ENCODE data around the gene TSFM. TPM values are rescaled to one million over a fixed set of nuclear protein-coding genes. Genes with fewer than 3 reads are reported as not detected.

The TSFM gene
- total and polyA plus RNA-seq, 2 of the 13 experiments (the other 11 are each of a cell fraction or from before 2014, with no cell fraction given): 29.8 to 68.3 TPM

DNA sequence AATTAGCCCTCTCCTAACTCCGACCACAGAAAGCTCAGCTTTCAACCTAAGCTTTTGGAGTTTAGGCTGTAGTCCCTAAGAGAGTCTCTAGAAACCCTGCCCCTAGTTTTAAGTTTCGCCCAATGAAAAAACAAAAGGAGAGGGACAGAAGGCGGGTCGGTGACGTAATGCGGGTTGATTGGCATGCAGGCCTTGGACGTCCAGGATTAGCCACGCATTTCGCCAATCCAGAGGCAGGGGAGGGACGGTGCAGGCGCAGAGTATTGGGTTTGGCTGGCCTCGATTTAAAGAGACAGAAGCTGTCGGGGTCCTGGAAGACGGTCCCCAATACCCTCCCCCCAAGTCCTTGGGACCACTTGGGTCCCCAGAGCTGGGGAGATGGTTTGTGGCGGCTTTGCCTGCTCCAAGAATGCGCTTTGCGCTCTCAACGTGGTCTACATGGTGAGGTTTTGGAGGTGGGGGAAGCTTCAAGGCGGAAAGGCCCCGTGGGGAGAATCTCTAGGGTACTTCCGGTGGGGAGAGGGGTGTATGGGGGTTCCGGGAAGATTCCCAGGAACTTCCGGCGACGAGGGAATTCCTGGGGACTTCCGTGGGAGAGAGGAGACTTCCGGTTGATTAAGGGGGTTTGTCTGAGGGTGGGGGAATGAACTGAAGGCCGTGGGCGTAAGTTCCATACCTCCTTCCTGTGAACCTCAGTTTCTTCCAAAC, 37.7 kb upstream of the TSFM start, which contains the start of gene TSPAN31 (continued):
- TF ChIP-seq ZNF609 (CRISPR knock-in tag; IDR thresholded peaks at IDR 0.05; ENCODE audit: borderline replicate concordance) (0 out of 2 replicates have a peak, but pooled peaks have one; percentile 13), KDM5A (IDR thresholded peaks at IDR 0.05; ENCODE audit: borderline replicate concordance, low read length) (peak; percentile 62; the same call in 1 of the 2 replicates), ZNF749 (CRISPR knock-in tag; IDR thresholded peaks at IDR 0.05; ENCODE audit: borderline replicate concordance) (no peak), ZFX (CRISPR knock-in tag; IDR thresholded peaks at IDR 0.05; ENCODE audit: low read depth) (peak; percentile 77), RFX5 (IDR thresholded peaks at IDR 0.05; ENCODE audit: low read depth, low read length) (peak; percentile 86), SOX5 (CRISPR knock-in tag; IDR thresholded peaks at IDR 0.05; ENCODE audit: borderline replicate concordance) (peak; percentile 13; the same call in 1 of the 2 replicates), ATF7-NPFF (CRISPR knock-in tag; IDR thresholded peaks at IDR 0.05; ENCODE audit: low read depth) (no peak), GATAD1 (CRISPR knock-in tag; IDR thresholded peaks at IDR 0.05) (peak; percentile 73), RFXANK (CRISPR knock-in tag; IDR thresholded peaks at IDR 0.05) (peak; percentile 77; the same call in 1 of the 2 replicates), TAF1 (CRISPR knock-in tag; IDR thresholded peaks at IDR 0.05) (peak; percentile 66), KDM2A (CRISPR knock-in tag; IDR thresholded peaks at IDR 0.05; ENCODE audit: borderline replicate concordance, low read depth) (peak; percentile 92), JUN (CRISPR knock-in tag; IDR thresholded peaks at IDR 0.05) (no peak), RFXAP (CRISPR knock-in tag; IDR thresholded peaks at IDR 0.05; ENCODE audit: borderline replicate concordance) (peak; percentile 89), U2AF1 (optimal IDR thresholded peaks at IDR 0.05; ENCODE audit: low read depth, low read length) (no peak), ZNF83 (CRISPR knock-in tag; IDR thresholded peaks at IDR 0.05; ENCODE audit: borderline replicate concordance) (no peak), ZSCAN21 (CRISPR knock-in tag; IDR thresholded peaks at IDR 0.05; ENCODE audit: borderline replicate concordance) (no peak), MXI1 (IDR thresholded peaks at IDR 0.05; ENCODE audit: borderline replicate concordance, low read depth, low read length) (peak; percentile 4; the same call in 1 of the 3 replicates), CCDC6 (CRISPR knock-in tag; IDR thresholded peaks at IDR 0.05) (no peak), DMAP1 (CRISPR knock-in tag; IDR thresholded peaks at IDR 0.05) (peak; percentile 32; the same call in 1 of the 2 replicates), MTF2 (CRISPR knock-in tag; IDR thresholded peaks at IDR 0.05; ENCODE audit: borderline replicate concordance) (no peak), ZMAT5 (CRISPR knock-in tag; IDR thresholded peaks at IDR 0.05; ENCODE audit: borderline replicate concordance, low read depth) (no peak), TBL1XR1 (IDR thresholded peaks at IDR 0.05; ENCODE audit: borderline replicate concordance, low read length, partially characterized antibody) (no peak), ZNF124 (CRISPR knock-in tag; IDR thresholded peaks at IDR 0.05) (no peak), DR1 (CRISPR knock-in tag; IDR thresholded peaks at IDR 0.05) (peak; percentile 71; the same call in 1 of the 2 replicates), U2AF2 (IDR thresholded peaks at IDR 0.05; ENCODE audit: low read depth, low read length) (0 out of 2 replicates have a peak, but pooled peaks have one; percentile 45)
- TF ChIP-seq, protein P1, sequence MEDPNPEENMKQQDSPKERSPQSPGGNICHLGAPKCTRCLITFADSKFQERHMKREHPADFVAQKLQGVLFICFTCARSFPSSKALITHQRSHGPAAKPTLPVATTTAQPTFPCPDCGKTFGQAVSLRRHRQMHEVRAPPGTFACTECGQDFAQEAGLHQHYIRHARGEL (CRISPR knock-in tag; IDR thresholded peaks at IDR 0.05): no peak
